Uterus (tissue), 4 donors: ENCODE measurements around the gene CPEB1. TPM values are rescaled to one million over a fixed set of nuclear protein-coding genes. Genes with fewer than 3 reads are reported as not detected.

Experiments
- DNase-seq, 2 donors: peaks; one replicate each; pipeline ENCODE4 v3.0.0-alpha.2; 2019 to 2020
- H3K27ac ChIP-seq, 2 donors: fragments of 200-600 bp; sonication (generic); 1 replicate in 1 of 2; 2 replicates in 1 of 2; pipeline ENCODE4 v1.5.1; 2016 to 2018
- H3K27me3 ChIP-seq, 2 donors: fragments of 200-600 bp; sonication (generic); one replicate each; pipeline ENCODE4 v1.5.1; 2018 to 2019; ENCODE audit warnings: control low read depth in 1 of 2
- H3K36me3 ChIP-seq, 2 donors: fragments of 200-600 bp; sonication (generic); one replicate each; pipeline ENCODE4 v1.5.1; 2019; ENCODE audit warnings: control low read depth in 1 of 2
- H3K4me1 ChIP-seq, 2 donors: fragments of 200-600 bp; sonication (generic); one replicate each; pipeline ENCODE4 v1.5.1; 2018 to 2019; ENCODE audit warnings: control low read depth in 1 of 2
- H3K4me3 ChIP-seq, 2 donors: fragments of 200-600 bp; sonication (generic); 1 replicate in 1 of 2; 2 replicates in 1 of 2; pipeline ENCODE4 v1.5.1; 2018 to 2019; ENCODE audit warnings: mild to moderate bottlenecking in 1 of 2
- H3K9me3 ChIP-seq, 2 donors: fragments of 200-600 bp; sonication (generic); one replicate each; pipeline ENCODE4 v1.5.1; 2019; ENCODE audit warnings: control low read depth in 1 of 2
- POLR2A ChIP-seq, 2 donors: fragments of 450-650 bp; IDR thresholded peaks; one replicate each; pipeline ENCODE4 v1.6.1; 2016; ENCODE audit warnings: antibody characterized with exemption in 2 of 2, mild to moderate bottlenecking in 1 of 2, moderate library complexity in 1 of 2
- intact Hi-C: fragments of 100-400 bp; cut with DNase I; formaldehyde crosslinking; loops from one replicate; pipeline ENCODE4 v1.15.1; 2023; ENCODE audit warnings: low total_unique reads
- total RNA-seq, 4 donors: library from RNA; depleted of rRNA in 3 of 4; stranded (reverse); fragments of >200 nt in 3 of 4; gene quantifications; one replicate each; pipeline versions ENCODE4 v1.1.0 to v1.2.4, GENCODE V29; 2014 to 2023
- TF ChIP-seq, protein P1 (sequence below), 4 experiments: fragments of 200-600 bp in 2 of 4; fragments of 450-650 bp in 2 of 4; sonication (generic) in 2 of 4; IDR thresholded peaks; one replicate each; pipeline ENCODE4 v1.5.1; 2016 to 2019; ENCODE audit warnings: antibody characterized with exemption in 4 of 4, mild to moderate bottlenecking in 2 of 4, moderate library complexity in 1 of 4
- donor health status: DM: yes; HTN: yes; CAD: no.

CPEB1 gene
- total RNA-seq, 4 donors from 2014 or later: 0.77 to 14.1 (median 2.9) TPM

DNA sequence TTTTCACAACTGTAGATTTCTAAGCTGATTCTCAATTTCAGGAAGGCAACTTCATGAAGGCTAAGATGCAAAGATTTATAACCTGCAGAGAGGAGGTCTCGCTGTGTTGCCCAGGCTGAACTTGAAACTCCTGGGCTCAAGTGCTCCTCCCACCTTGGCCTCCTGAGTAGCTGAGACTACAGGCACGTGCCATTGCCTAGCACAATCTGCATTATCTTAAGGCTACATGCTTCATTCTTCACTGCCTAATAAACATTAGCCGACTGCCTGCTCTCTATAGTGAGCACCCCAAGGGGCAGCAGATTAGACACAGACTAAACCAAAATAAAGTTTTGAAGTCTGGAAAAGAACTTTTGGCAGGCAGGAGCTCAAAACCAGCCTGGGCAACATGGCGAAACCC, 17.1 kb downstream of the CPEB1 start:
- H3K4me1 ChIP-seq: no peaks in the 10 kb centered on the region
- H3K4me3 ChIP-seq: no peak overlapping the region
- intact Hi-C loops: no loop called here
- TF ChIP-seq POLR2A (IDR thresholded peaks at IDR 0.05): no peak
- TF ChIP-seq, protein P1, sequence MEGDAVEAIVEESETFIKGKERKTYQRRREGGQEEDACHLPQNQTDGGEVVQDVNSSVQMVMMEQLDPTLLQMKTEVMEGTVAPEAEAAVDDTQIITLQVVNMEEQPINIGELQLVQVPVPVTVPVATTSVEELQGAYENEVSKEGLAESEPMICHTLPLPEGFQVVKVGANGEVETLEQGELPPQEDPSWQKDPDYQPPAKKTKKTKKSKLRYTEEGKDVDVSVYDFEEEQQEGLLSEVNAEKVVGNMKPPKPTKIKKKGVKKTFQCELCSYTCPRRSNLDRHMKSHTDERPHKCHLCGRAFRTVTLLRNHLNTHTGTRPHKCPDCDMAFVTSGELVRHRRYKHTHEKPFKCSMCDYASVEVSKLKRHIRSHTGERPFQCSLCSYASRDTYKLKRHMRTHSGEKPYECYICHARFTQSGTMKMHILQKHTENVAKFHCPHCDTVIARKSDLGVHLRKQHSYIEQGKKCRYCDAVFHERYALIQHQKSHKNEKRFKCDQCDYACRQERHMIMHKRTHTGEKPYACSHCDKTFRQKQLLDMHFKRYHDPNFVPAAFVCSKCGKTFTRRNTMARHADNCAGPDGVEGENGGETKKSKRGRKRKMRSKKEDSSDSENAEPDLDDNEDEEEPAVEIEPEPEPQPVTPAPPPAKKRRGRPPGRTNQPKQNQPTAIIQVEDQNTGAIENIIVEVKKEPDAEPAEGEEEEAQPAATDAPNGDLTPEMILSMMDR (IDR thresholded peaks at IDR 0.05): no peak
- no peaks in the 10 kb centered on the region for H3K9me3 ChIP-seq
- no peak overlapping the region for H3K27ac ChIP-seq
- no peak for DNase-seq
- no peaks in the 10 kb centered on the region for H3K36me3 ChIP-seq
- H3K27me3 ChIP-seq: no peaks in the 10 kb centered on the region

DNA sequence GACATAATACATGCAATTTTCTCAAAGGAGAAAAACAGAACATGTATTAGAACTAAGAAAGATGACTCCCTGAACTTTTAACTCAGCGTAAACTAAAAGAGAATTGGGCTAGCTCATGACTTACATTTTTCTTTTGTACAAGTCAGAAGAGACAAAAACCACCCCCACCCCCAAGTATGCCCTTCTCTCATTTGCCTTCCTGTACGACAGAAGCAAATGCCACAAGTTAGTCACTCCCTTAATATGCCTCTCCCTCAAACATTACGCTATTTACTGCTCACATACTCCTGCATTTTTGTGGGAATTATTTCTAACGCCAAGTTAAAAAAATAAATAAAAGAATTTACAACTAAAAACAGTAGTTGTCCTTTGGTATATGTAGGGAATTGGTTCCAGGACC, 22.0 kb downstream of the CPEB1 start:
- H3K4me1 ChIP-seq: no peaks in the 10 kb centered on the region
- no peak overlapping the region for H3K27ac ChIP-seq
- no peaks in the 10 kb centered on the region for H3K9me3 ChIP-seq
- TF ChIP-seq, protein P1 (IDR thresholded peaks at IDR 0.05): no peak
- TF ChIP-seq POLR2A (IDR thresholded peaks at IDR 0.05): no peak
- no peaks in the 10 kb centered on the region for H3K27me3 ChIP-seq
- H3K4me3 ChIP-seq: no peak overlapping the region
- H3K36me3 ChIP-seq: no peaks in the 10 kb centered on the region
- intact Hi-C loops: no loop called here
- DNase-seq: no peak

DNA sequence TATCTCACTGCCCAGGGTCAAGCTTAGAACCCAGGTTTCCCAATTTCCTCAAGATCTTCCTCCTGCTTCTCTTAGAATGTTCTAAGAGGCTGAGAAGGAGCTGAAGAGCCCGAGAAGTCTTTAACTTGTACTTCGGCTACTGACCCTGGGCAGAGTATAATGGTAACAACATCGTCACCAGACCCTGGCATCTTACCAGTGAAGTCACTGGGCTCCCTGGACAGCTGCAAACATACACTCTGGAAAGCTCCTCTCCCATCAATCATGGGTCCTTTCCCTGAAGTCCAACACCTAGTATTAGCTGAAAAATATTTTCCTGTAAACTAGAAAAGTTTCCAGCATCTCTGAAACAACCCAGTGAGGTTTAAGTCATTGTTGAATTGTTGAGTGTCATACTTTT, 22.7 kb downstream of the CPEB1 start:
- intact Hi-C loops: no loop called here
- no peaks in the 10 kb centered on the region for H3K4me1 ChIP-seq
- no peak for DNase-seq
- no peak overlapping the region for H3K27ac ChIP-seq
- no peak for TF ChIP-seq POLR2A (IDR thresholded peaks at IDR 0.05)
- TF ChIP-seq, protein P1 (IDR thresholded peaks at IDR 0.05): no peak
- H3K36me3 ChIP-seq: no peaks in the 10 kb centered on the region
- no peaks in the 10 kb centered on the region for H3K9me3 ChIP-seq
- H3K27me3 ChIP-seq: no peaks in the 10 kb centered on the region
- H3K4me3 ChIP-seq: no peak overlapping the region

DNA sequence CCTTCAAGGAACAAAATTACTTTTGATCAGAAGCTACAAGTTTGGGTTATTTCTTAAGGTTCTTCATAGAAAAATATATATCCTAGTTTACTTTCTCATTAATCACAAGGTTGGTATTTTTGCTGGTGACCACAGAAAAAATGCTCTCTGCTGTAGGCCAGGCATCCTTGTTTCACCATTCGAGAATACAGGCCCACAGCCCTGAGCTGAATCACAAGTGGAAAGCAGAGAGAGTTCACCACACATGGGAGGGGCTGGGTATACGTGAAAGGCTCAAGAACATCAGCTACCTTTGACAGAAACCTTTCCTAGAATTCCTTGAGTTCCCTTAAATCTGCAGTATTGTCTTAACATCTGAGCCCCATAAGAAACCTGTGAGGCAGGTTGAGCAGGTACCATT, 23.2 kb downstream of the CPEB1 start:
- intact Hi-C loops: no loop called here
- no peak overlapping the region for H3K4me3 ChIP-seq
- H3K27me3 ChIP-seq: no peaks in the 10 kb centered on the region
- H3K36me3 ChIP-seq: no peaks in the 10 kb centered on the region
- DNase-seq: no peak
- no peaks in the 10 kb centered on the region for H3K4me1 ChIP-seq
- TF ChIP-seq, protein P1 (IDR thresholded peaks at IDR 0.05): no peak
- no peak for TF ChIP-seq POLR2A (IDR thresholded peaks at IDR 0.05)
- H3K27ac ChIP-seq: no peak overlapping the region
- H3K9me3 ChIP-seq: no peaks in the 10 kb centered on the region

DNA sequence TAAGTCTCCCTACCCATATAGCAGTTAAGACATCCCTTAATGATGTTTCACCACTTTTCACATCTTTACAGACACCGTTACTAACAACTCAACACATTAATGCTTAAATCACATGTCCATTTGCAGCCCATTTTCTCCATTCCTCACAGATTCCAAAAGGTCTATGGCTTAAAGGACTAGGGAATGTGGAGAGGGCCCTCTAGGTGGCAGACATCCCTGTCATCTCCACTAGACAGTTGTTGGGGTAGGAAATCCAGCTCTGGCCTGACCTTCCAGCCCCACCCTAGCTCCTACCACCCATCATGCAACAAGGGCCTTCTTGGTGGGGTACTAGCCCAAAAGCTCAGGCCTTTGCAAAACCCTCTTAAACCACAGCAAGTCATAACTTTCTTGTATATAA, 25.2 kb downstream of the CPEB1 start:
- Histone ChIP-seq H3K4me3 (no peak overlapping the region), H3K9me3 (no peaks in the 10 kb centered on the region), H3K27me3 (no peaks in the 10 kb centered on the region), H3K27ac (no peak overlapping the region), H3K36me3 (no peaks in the 10 kb centered on the region), H3K4me1 (no peaks in the 10 kb centered on the region)
- no peak for TF ChIP-seq POLR2A (IDR thresholded peaks at IDR 0.05)
- TF ChIP-seq, protein P1 (IDR thresholded peaks at IDR 0.05): no peak
- intact Hi-C loops: no loop called here
- DNase-seq: no peak
